HCT116 (cell line): ENCODE results near the gene HIF1A.

Experiments
- EZH2 ChIP-seq: fragments of 200-600 bp; sonication (generic); IDR thresholded peaks from 2 replicates; pipeline ENCODE4 v1.6.1; 2017; ENCODE audit warnings: antibody characterized with exemption, mixed run types
- POLR2A ChIP-seq: IDR thresholded peaks from 2 replicates; pipeline ENCODE4 v1.7.0; 2011; ENCODE audit warnings: borderline replicate concordance; ENCODE audit not compliant: insufficient read depth, insufficient read length; ENCODE audit errors: extremely low read depth
- POLR2AphosphoS5 ChIP-seq: IDR thresholded peaks from 2 replicates; pipeline ENCODE4 v1.6.1; 2011; ENCODE audit warnings: mild to moderate bottlenecking, low read depth, low read length, moderate library complexity
- SRF ChIP-seq: IDR thresholded peaks from 2 replicates; pipeline ENCODE4 v1.6.1; 2012; ENCODE audit warnings: low read depth
- TCF7L2 ChIP-seq: IDR thresholded peaks from 2 replicates; pipeline ENCODE4 v1.7.0; 2011; ENCODE audit warnings: borderline replicate concordance, inconsistent platforms; ENCODE audit not compliant: insufficient read depth, insufficient read length; ENCODE audit errors: extremely low read depth
- ZBTB33 ChIP-seq: IDR thresholded peaks from 2 replicates; pipeline ENCODE4 v1.6.1; 2011; ENCODE audit warnings: mild to moderate bottlenecking, low read length, moderate library complexity; ENCODE audit not compliant: insufficient replicate concordance; ENCODE audit errors: extremely low read depth
- TF ChIP-seq, protein P1 (sequence below), 3 experiments: fragments of 200-600 bp in 1 of 3; sonication (generic) in 1 of 3; IDR thresholded peaks in 2 of 3; conservative IDR thresholded peaks in 1 of 3; 2 replicates each; pipeline ENCODE4 v1.5.1; 2012 to 2017; ENCODE audit warnings: low read depth in 2 of 3, low read length in 2 of 3, antibody characterized with exemption in 1 of 3, borderline replicate concordance in 1 of 3, control low read depth in 1 of 3, mild to moderate bottlenecking in 1 of 3, mixed read lengths in 1 of 3, mixed run types in 1 of 3, moderate library complexity in 1 of 3; ENCODE audit not compliant: insufficient read depth in 1 of 3

- no peak for TF ChIP-seq POLR2A
- TF ChIP-seq, protein P1, sequence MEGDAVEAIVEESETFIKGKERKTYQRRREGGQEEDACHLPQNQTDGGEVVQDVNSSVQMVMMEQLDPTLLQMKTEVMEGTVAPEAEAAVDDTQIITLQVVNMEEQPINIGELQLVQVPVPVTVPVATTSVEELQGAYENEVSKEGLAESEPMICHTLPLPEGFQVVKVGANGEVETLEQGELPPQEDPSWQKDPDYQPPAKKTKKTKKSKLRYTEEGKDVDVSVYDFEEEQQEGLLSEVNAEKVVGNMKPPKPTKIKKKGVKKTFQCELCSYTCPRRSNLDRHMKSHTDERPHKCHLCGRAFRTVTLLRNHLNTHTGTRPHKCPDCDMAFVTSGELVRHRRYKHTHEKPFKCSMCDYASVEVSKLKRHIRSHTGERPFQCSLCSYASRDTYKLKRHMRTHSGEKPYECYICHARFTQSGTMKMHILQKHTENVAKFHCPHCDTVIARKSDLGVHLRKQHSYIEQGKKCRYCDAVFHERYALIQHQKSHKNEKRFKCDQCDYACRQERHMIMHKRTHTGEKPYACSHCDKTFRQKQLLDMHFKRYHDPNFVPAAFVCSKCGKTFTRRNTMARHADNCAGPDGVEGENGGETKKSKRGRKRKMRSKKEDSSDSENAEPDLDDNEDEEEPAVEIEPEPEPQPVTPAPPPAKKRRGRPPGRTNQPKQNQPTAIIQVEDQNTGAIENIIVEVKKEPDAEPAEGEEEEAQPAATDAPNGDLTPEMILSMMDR (IDR thresholded peaks at IDR 0.05 in 2 of 3, conservative IDR thresholded peaks at IDR 0.05 in 1 of 3; ENCODE audit: borderline replicate concordance in 1 of 3, insufficient read depth in 1 of 3, low read depth in 2 of 3, low read length in 2 of 3) = no peak
- TF ChIP-seq SRF = no peak
- TF ChIP-seq POLR2AphosphoS5 = no peak
- TF ChIP-seq ZBTB33 = no peak
- no peak for TF ChIP-seq EZH2
- no peak for TF ChIP-seq TCF7L2
Observed at GRCh38 chr14:61668282-61668681, 27.0 kb upstream of the HIF1A start.
